H9 (cell line): ENCODE data around the gene KCTD21. TPM values are rescaled to one million over a fixed set of nuclear protein-coding genes. Genes with fewer than 3 reads are reported as not detected.
A peak's percentile ranks its signal among the peaks of the same experiment; 100 is the strongest.

Source experiments
- DNase-seq: peaks from one replicate; pipeline ENCODE4 v3.0.0-alpha.2; 2017
- H2AFZ ChIP-seq: one replicate; pipeline ENCODE4 v1.6.1; 2013; ENCODE audit warnings: mild to moderate bottlenecking, low read length, control low read depth, moderate library complexity
- H2AK5ac ChIP-seq: 2 replicates; pipeline ENCODE4 v1.6.1; 2013; ENCODE audit warnings: low read length, control low read depth, mixed read lengths; ENCODE audit not compliant: insufficient read length
- H2BK120ac ChIP-seq: one replicate; pipeline ENCODE4 v1.6.1; 2013; ENCODE audit warnings: low read depth, mild to moderate bottlenecking, low read length, control low read depth, inconsistent platforms; ENCODE audit not compliant: poor library complexity, severe bottlenecking
- H2BK12ac ChIP-seq: 2 replicates; pipeline ENCODE4 v1.6.1; 2013; ENCODE audit warnings: low read length, control low read depth, mixed read lengths, low read depth; ENCODE audit not compliant: insufficient read length
- H2BK15ac ChIP-seq: 2 replicates; pipeline ENCODE4 v1.6.1; 2013; ENCODE audit warnings: low read depth, low read length, control low read depth
- H2BK20ac ChIP-seq: one replicate; pipeline ENCODE4 v1.6.1; 2013; ENCODE audit warnings: low read depth, mild to moderate bottlenecking, low read length, control low read depth, inconsistent platforms; ENCODE audit not compliant: poor library complexity, severe bottlenecking
- H2BK5ac ChIP-seq: 2 replicates; pipeline ENCODE4 v1.6.1; 2013; ENCODE audit warnings: low read length, control low read depth, mixed read lengths; ENCODE audit not compliant: insufficient read length
- H3K14ac ChIP-seq: 2 replicates; pipeline ENCODE4 v1.6.1; 2013; ENCODE audit warnings: low read length, control low read depth; ENCODE audit not compliant: insufficient read depth
- H3K18ac ChIP-seq: 2 replicates; pipeline ENCODE4 v1.6.1; 2013; ENCODE audit warnings: low read depth, mild to moderate bottlenecking, mixed read lengths, low read length, control low read depth; ENCODE audit not compliant: insufficient read length
- H3K23ac ChIP-seq: 2 replicates; pipeline ENCODE4 v1.6.1; 2013; ENCODE audit warnings: low read length, control low read depth, mixed read lengths, low read depth; ENCODE audit not compliant: insufficient read length
- H3K23me2 ChIP-seq: 2 replicates; pipeline ENCODE4 v1.6.1; 2013; ENCODE audit warnings: low read depth, mild to moderate bottlenecking, mixed read lengths, low read length, control low read depth; ENCODE audit not compliant: insufficient read length, poor library complexity, severe bottlenecking
- H3K27ac ChIP-seq: 2 replicates; pipeline ENCODE4 v1.5.1; 2013; ENCODE audit warnings: low read length, control low read depth, mixed read lengths, low read depth; ENCODE audit not compliant: insufficient read length
- H3K27me3 ChIP-seq: 2 replicates; pipeline ENCODE4 v1.6.1; 2013; ENCODE audit warnings: low read length, control low read depth, inconsistent platforms; ENCODE audit not compliant: insufficient read depth
- H3K4ac ChIP-seq: 2 replicates; pipeline ENCODE4 v1.6.1; 2013; ENCODE audit warnings: low read depth, mild to moderate bottlenecking, control low read depth, inconsistent platforms, low read length, moderate library complexity
- H3K4me1 ChIP-seq: 2 replicates; pipeline ENCODE4 v1.6.1; 2013; ENCODE audit warnings: low read length, control low read depth, inconsistent platforms; ENCODE audit not compliant: insufficient read depth
- H3K4me2 ChIP-seq: 2 replicates; pipeline ENCODE4 v1.6.1; 2013; ENCODE audit warnings: low read length, control low read depth, mixed read lengths; ENCODE audit not compliant: insufficient read length, insufficient read depth
- H3K56ac ChIP-seq: 2 replicates; pipeline ENCODE4 v1.6.1; 2013; ENCODE audit warnings: low read depth, mild to moderate bottlenecking, mixed read lengths, low read length, control low read depth; ENCODE audit not compliant: insufficient read length
- H3K79me1 ChIP-seq: 2 replicates; pipeline ENCODE4 v1.6.1; 2013; ENCODE audit warnings: low read depth, mild to moderate bottlenecking, moderate library complexity, low read length, control low read depth, inconsistent platforms; ENCODE audit not compliant: insufficient read depth, poor library complexity, severe bottlenecking
- H3K79me2 ChIP-seq: 2 replicates; pipeline ENCODE4 v1.6.1; 2013; ENCODE audit warnings: low read length, control low read depth, inconsistent platforms; ENCODE audit not compliant: insufficient read depth
- H3K9ac ChIP-seq: 2 replicates; pipeline ENCODE4 v1.6.1; 2013; ENCODE audit warnings: low read length, control low read depth, mixed read lengths; ENCODE audit not compliant: insufficient read length; ENCODE audit errors: extremely low read depth
- H3K9me3 ChIP-seq: one replicate; pipeline ENCODE4 v1.6.1; 2013; ENCODE audit warnings: low read depth, low read length, inconsistent platforms; ENCODE audit not compliant: control insufficient read depth
- H3T11ph ChIP-seq: one replicate; pipeline ENCODE4 v1.6.1; 2013; ENCODE audit warnings: mild to moderate bottlenecking, low read length, control low read depth, inconsistent platforms
- H4K20me1 ChIP-seq: one replicate; pipeline ENCODE4 v1.6.1; 2013; ENCODE audit not compliant: control insufficient read depth, insufficient read length, insufficient read depth
- H4K5ac ChIP-seq: 2 replicates; pipeline ENCODE4 v1.6.1; 2013; ENCODE audit warnings: low read depth, mild to moderate bottlenecking, mixed read lengths, low read length, control low read depth; ENCODE audit not compliant: insufficient read length
- H4K8ac ChIP-seq: replicated peaks from 2 replicates; pipeline ENCODE4 v1.6.1; 2013; ENCODE audit warnings: low read length, control low read depth, mixed read lengths, low read depth; ENCODE audit not compliant: insufficient read length
- H4K91ac ChIP-seq: 2 replicates; pipeline ENCODE4 v1.6.1; 2013; ENCODE audit warnings: low read depth, mild to moderate bottlenecking, moderate library complexity, mixed read lengths, low read length, control low read depth; ENCODE audit not compliant: insufficient read length
- H3K27ac Mint-ChIP-seq, 3 experiments: 2 replicates in 2 of 3; 3 replicates in 1 of 3; pipeline ENCODE4 v1.8.0; 2020 to 2021; ENCODE audit warnings: mixed read lengths in 3 of 3, mild to moderate bottlenecking in 1 of 3, moderate library complexity in 1 of 3
- H3K27me3 Mint-ChIP-seq: 2 replicates; pipeline ENCODE4 v1.8.0; 2021; ENCODE audit warnings: low read depth, mild to moderate bottlenecking, moderate library complexity, mixed read lengths
- H3K36me3 Mint-ChIP-seq, 3 experiments: 2 replicates in 2 of 3; 3 replicates in 1 of 3; pipeline ENCODE4 v1.8.0; 2020 to 2021; ENCODE audit warnings: low read depth in 3 of 3, mixed read lengths in 3 of 3; ENCODE audit not compliant: insufficient read depth in 1 of 3
- H3K4me1 Mint-ChIP-seq, 2 experiments: 2 replicates each; pipeline ENCODE4 v1.8.0; 2020; ENCODE audit warnings: mixed read lengths in 2 of 2
- H3K4me3 Mint-ChIP-seq, 2 experiments: 2 replicates in 1 of 2; 3 replicates in 1 of 2; pipeline ENCODE4 v1.8.0; 2020 to 2021; ENCODE audit warnings: mild to moderate bottlenecking in 2 of 2, mixed read lengths in 2 of 2, moderate library complexity in 1 of 2
- H3K9me3 Mint-ChIP-seq, 2 experiments: 2 replicates in 1 of 2; 3 replicates in 1 of 2; pipeline ENCODE4 v1.8.0; 2020; ENCODE audit warnings: mild to moderate bottlenecking in 2 of 2, mixed read lengths in 2 of 2, moderate library complexity in 1 of 2
- WGBS: extraction: QIAGEN DNeasy Blood & Tissue Kit; methylation state at CpG from one replicate; pipeline ENCODE4 v1.1.7; 2013; ENCODE audit warnings: missing lambda C conversion rate, low lambda C conversion rate, mixed read lengths; ENCODE audit not compliant: insufficient read length; ENCODE audit errors: extremely low coverage; 5-methylcytosine and 5-hydroxymethylcytosine counted together
- total RNA-seq: library from RNA; stranded (reverse); gene quantifications from 2 replicates; pipeline ENCODE4 v1.2.1, GENCODE V29; 2021
- TF ChIP-seq, protein P1 (sequence below): fragments of 200-600 bp; sonication (generic); conservative IDR thresholded peaks from 3 replicates; pipeline ENCODE4 v1.8.0; 2021; ENCODE audit warnings: antibody characterized with exemption, mild to moderate bottlenecking

Gene KCTD21
- total RNA-seq, 1 experiment from 2014 or later: 4.0 TPM

DNA sequence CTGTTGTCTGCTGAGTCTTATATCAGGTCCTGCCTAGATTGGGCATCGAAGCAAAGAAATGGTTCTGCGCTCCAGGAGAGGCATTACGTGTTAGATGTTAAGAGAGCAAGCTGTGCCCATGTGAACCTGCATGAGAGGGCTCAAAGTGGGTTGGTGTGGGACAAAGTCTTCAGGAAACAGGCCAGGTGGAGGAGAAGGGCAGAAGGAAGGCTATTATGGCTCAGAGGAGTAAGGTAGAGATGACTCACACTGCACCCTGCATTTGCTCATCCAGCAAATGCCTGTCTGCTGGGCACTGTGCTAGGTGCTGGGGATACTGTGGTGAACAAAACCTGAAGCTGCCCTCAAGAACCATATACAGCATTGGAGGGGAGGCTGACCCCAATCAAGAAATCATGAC is 6.1 kb upstream of the KCTD21 start:
- Histone ChIP-seq H4K20me1 (no peaks in the 10 kb centered on the region), H2BK12ac (no peak overlapping the region), H3K79me2 (no peaks in the 10 kb centered on the region), H3K9ac (no peak overlapping the region), H3K4ac (no peak overlapping the region), H2BK5ac (no peak overlapping the region), H3K56ac (no peak overlapping the region), H2AK5ac (no peak overlapping the region), H3K4me2 (no peak overlapping the region), H3K9me3 (no peaks in the 10 kb centered on the region), H3K27me3 (no peaks in the 10 kb centered on the region), H3K23ac (no peak overlapping the region), H3T11ph (no peak overlapping the region), H3K79me1 (no peaks in the 10 kb centered on the region), H4K8ac (no peak overlapping the region), H3K14ac (no peak overlapping the region), H3K27ac (no peak overlapping the region), H3K4me1 (no peaks in the 10 kb centered on the region), H4K91ac (no peak overlapping the region), H3K18ac (no peak overlapping the region), H3K23me2 (no peaks in the 10 kb centered on the region), H2BK120ac (no peak overlapping the region), H2BK20ac (no peak overlapping the region), H2AFZ (no peak overlapping the region), H4K5ac (no peak overlapping the region), H2BK15ac (no peak overlapping the region)
- H3K36me3 Mint-ChIP-seq: peaks cover 0 to 4% (median 0%) of the 10 kb centered on the region in 3 experiments; a peak in 2 of 7 replicates
- no peak overlapping the region for H3K4me3 Mint-ChIP-seq
- H3K27ac Mint-ChIP-seq: peak overlapping the region in 1 of 3 experiments; percentile 2; a peak in 1 of 7 replicates
- no CpG with 5 or more reads among the region's 3 CpGs for WGBS
- H3K9me3 Mint-ChIP-seq: no peaks in the 10 kb centered on the region; a peak in 1 of 5 replicates
- peaks cover 5 to 8% of the 10 kb centered on the region in 2 experiments for H3K4me1 Mint-ChIP-seq
- TF ChIP-seq, protein P1, sequence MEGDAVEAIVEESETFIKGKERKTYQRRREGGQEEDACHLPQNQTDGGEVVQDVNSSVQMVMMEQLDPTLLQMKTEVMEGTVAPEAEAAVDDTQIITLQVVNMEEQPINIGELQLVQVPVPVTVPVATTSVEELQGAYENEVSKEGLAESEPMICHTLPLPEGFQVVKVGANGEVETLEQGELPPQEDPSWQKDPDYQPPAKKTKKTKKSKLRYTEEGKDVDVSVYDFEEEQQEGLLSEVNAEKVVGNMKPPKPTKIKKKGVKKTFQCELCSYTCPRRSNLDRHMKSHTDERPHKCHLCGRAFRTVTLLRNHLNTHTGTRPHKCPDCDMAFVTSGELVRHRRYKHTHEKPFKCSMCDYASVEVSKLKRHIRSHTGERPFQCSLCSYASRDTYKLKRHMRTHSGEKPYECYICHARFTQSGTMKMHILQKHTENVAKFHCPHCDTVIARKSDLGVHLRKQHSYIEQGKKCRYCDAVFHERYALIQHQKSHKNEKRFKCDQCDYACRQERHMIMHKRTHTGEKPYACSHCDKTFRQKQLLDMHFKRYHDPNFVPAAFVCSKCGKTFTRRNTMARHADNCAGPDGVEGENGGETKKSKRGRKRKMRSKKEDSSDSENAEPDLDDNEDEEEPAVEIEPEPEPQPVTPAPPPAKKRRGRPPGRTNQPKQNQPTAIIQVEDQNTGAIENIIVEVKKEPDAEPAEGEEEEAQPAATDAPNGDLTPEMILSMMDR: no peak
- DNase-seq: no peak
- no peaks in the 10 kb centered on the region for H3K27me3 Mint-ChIP-seq
